ENCODE results near the gene SORCS2. TPM values are rescaled to one million over a fixed set of nuclear protein-coding genes. Genes with fewer than 3 reads are reported as not detected.

The SORCS2 gene
- total RNA-seq, 4 donors from 2014 or later, result 1.1 to 2.5 (median 2.0) TPM

DNA sequence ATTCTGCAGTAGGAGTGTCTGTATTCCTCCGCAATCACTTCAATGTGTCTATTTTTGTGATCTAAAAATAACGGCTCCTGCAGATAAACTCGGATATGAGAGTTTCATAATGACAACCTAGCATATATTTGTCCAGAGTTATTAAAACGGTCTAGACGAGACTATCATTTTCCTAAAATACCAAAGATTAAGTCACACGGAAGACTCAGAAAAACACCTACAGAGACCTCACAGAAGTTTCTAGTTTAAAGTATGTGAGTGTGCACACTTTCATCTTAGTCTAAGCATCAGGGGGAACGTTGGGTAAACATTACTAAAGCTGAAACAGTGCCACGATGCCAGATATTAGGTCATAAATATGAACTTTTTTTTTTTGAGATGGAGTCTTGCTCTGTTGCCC lies 590.4 kb downstream of the SORCS2 start:
- TF ChIP-seq POLR2A (IDR thresholded peaks at IDR 0.05) (no peak), CTCF (IDR thresholded peaks at IDR 0.05) (no peak)
- H3K4me3 ChIP-seq, result no peak overlapping the region
- H3K36me3 ChIP-seq, result peaks cover 0 to 70% (median 3%) of the 10 kb centered on the region in 3 donors
- H3K27ac ChIP-seq, result peak overlapping the region in 2 of 4 donors; percentile 1 to 45
- 43 to 69% methylated on average over 8 of the region's 8 CpGs for WGBS, 2 donors
- peaks cover 0 to 35% (median 20%) of the 10 kb centered on the region in 3 donors for H3K4me1 ChIP-seq
- no peak for DNase-seq
- no peaks in the 10 kb centered on the region for H3K9me3 ChIP-seq
- intact Hi-C loops (cut with DNase I), result no loop called here
- H3K27me3 ChIP-seq, result no peaks in the 10 kb centered on the region

- 88 to 89% methylated on average over 8 of the region's 8 CpGs for WGBS, 2 donors
- peak overlapping the region in 2 of 4 donors; percentile 14 to 45 for H3K27ac ChIP-seq
- no peak for TF ChIP-seq POLR2A (IDR thresholded peaks at IDR 0.05)
- TF ChIP-seq CTCF (IDR thresholded peaks at IDR 0.05), result no peak
- no peaks in the 10 kb centered on the region for H3K27me3 ChIP-seq
- no peaks in the 10 kb centered on the region for H3K9me3 ChIP-seq
- no peak overlapping the region for H3K4me3 ChIP-seq
- peaks cover 0 to 66% (median 3%) of the 10 kb centered on the region in 3 donors for H3K36me3 ChIP-seq
- intact Hi-C loops (cut with DNase I), result no loop called here
- H3K4me1 ChIP-seq, result peaks cover 0 to 35% (median 20%) of the 10 kb centered on the region in 3 donors
- no peak for DNase-seq
These were observed 591.2 kb downstream of the SORCS2 start for GRCh38 chr4:7783541-7783940.

DNA sequence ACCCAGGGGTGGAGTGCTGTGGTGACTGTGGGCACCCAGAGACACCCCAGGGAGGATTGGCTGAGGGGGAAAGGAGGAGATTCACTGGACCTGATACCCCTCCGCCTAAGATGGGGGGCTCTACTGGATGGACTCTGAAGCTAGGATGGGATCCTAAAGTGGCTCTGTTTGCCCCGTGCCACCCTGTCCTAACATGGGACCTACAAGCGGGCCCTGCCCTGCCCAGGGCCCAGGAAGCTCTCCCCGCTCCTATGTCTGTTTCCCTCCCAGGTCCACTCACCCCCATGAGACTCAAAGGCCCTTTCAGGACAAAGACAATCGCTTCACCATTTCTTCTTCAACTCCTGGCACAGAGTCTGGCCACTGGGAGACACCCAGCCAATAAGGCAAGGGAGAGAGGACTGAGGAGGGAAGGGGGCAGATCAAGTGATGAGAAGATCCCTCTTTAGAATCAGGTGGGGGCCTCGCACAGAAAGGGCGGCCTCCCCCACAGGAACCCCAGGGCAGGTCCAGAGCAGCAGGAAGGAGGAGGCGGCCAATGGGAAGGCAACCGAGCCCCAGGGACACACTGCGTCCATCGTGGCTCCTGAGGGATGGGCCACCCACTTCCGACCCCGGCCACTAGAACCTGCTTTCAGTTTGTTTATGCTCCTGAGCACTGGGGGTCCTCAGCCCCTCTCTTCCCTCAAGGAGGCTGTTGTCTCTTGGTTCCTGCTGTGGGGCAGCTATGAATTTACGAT lies 592.0 kb downstream of the SORCS2 start:
- TF ChIP-seq CTCF (IDR thresholded peaks at IDR 0.05) (no peak), POLR2A (IDR thresholded peaks at IDR 0.05) (no peak)
- Histone ChIP-seq H3K9me3 (no peaks in the 10 kb centered on the region), H3K27ac (no peak overlapping the region), H3K4me3 (no peak overlapping the region), H3K27me3 (no peaks in the 10 kb centered on the region), H3K4me1 (peaks cover 0 to 39% (median 24%) of the 10 kb centered on the region in 3 donors), H3K36me3 (peaks cover 0 to 72% (median 3%) of the 10 kb centered on the region in 3 donors)
- no peak for DNase-seq
- WGBS, 2 donors, result 100% methylated on average over 1 to 4 of the region's 14 CpGs
- intact Hi-C loops (cut with DNase I), result no loop called here

DNA sequence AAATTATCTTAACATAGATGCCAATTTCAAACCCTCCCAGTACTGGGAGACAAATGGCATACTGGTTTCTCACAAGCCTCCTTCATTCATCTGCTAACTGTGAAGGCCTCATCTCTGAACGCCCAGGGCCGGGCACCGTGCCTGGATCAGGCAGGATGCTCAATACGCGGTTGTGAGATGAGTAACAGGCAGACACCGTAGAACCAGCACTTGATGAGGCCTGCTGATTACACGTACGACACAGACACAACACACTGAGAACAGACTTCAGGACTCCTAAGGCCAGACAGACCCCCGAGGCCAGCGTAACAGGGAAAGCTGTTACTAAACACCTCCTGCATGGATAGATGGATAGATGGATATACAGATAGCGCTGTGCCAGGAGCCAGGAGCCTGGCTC lies 592.7 kb downstream of the SORCS2 start:
- intact Hi-C loops (cut with DNase I), result no loop called here
- Histone ChIP-seq H3K4me3 (no peak overlapping the region), H3K36me3 (peaks cover 0 to 76% (median 3%) of the 10 kb centered on the region in 3 donors), H3K27ac (no peak overlapping the region), H3K4me1 (peaks cover 0 to 37% (median 18%) of the 10 kb centered on the region in 3 donors), H3K27me3 (no peaks in the 10 kb centered on the region), H3K9me3 (no peaks in the 10 kb centered on the region)
- no peak for DNase-seq
- WGBS, 2 donors, result 75 to 85% methylated on average over 4 to 9 of the region's 11 CpGs
- no peak for TF ChIP-seq CTCF (IDR thresholded peaks at IDR 0.05)
- no peak for TF ChIP-seq POLR2A (IDR thresholded peaks at IDR 0.05)

- TF ChIP-seq CTCF (IDR thresholded peaks at IDR 0.05) (no peak), POLR2A (IDR thresholded peaks at IDR 0.05) (no peak)
These were observed 593.7 kb downstream of the SORCS2 start for GRCh38 chr4:7786040-7786439.

More at GRCh38 chr4:7786040-7786439, 593.7 kb downstream of the SORCS2 start:
- no peaks in the 10 kb centered on the region for H3K9me3 ChIP-seq
- intact Hi-C loops (cut with DNase I), result no loop called here
- H3K27ac ChIP-seq, result no peak overlapping the region
- H3K36me3 ChIP-seq, result peaks cover 0 to 76% (median 3%) of the 10 kb centered on the region in 3 donors
- H3K4me3 ChIP-seq, result no peak overlapping the region
- H3K4me1 ChIP-seq, result peaks cover 0 to 32% (median 18%) of the 10 kb centered on the region in 3 donors
- H3K27me3 ChIP-seq, result no peaks in the 10 kb centered on the region
- no peak for DNase-seq
- WGBS, 2 donors, result 87 to 88% methylated on average over 10 of the region's 10 CpGs

Measured in esophagus squamous epithelium (tissue), 5 donors.